Renal cortical epithelial cell (primary cell): ENCODE results near the gene IL34. TPM values are rescaled to one million over a fixed set of nuclear protein-coding genes. Genes with fewer than 3 reads are reported as not detected.
"Not testable (repeated sequence)": the region's sequence is repeated elsewhere in the genome, so short reads cannot be mapped to it uniquely, and the experiment has no call there.

Experiments used
- DNase-seq: peaks from one replicate; pipeline ENCODE4 v3.0.0-alpha.2; 2011; ENCODE audit warnings: low read depth
- total RNA-seq: library from RNA; depleted of rRNA; stranded (reverse); fragments of >200 nt; gene quantifications from 2 replicates; pipeline ENCODE4 v1.2.3, GENCODE V29; 2014

IL34 gene
- 0.60 and 0.69 TPM in 2 replicates for total RNA-seq

DNA sequence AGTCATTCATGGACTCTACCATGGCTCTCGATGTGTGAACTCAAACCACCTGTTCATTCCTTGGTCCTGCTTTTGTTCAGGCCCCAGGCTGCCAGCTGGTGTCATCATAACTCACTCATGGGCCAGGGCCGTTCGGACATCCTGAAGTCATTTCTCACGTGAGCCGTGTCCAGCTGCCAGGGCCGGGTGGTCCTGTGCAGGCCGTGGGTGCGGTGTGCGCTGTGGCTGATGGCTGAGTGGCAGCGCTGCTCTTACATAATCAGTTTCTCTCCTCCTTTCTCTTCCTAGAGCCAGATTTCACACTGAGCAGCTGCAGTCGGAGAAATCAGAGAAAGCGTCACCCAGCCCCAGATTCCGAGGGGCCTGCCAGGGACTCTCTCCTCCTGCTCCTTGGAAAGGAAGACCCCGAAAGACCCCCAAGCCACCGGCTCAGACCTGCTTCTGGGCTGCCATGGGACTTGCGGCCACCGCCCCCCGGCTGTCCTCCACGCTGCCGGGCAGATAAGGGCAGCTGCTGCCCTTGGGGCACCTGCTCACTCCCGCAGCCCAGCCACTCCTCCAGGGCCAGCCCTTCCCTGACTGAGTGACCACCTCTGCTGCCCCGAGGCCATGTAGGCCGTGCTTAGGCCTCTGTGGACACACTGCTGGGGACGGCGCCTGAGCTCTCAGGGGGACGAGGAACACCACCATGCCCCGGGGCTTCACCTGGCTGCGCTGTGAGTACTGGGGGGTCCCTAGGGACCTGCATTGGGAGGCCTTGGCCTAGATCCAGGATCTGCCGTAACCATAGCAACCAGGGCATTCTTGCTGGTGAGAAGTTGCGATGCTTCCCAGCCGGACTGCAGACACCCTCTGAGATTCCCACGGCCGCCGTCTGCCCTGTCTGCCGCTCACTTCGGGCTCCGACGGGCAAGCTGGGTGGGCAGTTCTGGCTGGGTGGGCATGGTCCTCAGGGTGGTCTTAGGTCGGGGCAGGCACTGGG, at the start of gene IL34:
IL34 (plus strand) TSS at position 300 of the 982 bp plus-strand sequence; CDS start at position 689, 389 bp downstream.
- DNase-seq = no peak

DNA sequence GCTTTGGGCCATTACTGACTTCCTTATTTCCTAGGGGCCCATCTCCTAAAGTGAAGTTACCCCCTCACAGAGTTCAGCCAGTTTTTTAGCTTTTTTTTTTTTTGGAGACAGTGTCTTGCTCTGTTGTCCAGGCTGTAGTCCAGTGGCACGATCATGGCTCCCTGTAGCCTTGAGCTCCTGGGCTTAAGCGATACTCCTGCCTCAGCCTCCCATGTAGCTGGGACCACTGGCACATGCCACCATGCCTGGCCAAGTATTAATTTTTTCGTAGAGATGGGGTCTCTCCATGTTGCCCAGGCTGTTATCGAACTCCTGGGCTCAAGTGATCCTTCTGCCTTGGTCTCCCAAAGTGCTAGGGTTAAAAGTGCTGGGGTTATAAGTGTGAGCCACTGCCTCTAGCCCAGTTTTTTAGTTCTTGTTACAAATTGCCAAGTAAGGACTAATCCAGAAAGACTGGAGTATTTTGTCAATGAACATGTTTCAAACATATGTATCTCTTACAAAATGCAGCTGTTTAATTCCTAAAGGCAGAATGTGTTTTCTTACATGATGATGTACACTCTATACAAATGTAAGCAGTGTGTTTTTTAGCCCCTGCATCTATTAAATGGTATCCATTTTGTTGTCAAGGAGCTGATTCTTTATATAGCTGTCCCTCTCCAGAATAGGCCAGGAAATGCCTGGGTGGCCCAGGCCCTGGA, 49.1 kb upstream of the IL34 start:
- DNase-seq = no peak

- no peak for DNase-seq
These were observed 47.3 kb upstream of the IL34 start for GRCh38 chr16:70598937-70599503.

DNA sequence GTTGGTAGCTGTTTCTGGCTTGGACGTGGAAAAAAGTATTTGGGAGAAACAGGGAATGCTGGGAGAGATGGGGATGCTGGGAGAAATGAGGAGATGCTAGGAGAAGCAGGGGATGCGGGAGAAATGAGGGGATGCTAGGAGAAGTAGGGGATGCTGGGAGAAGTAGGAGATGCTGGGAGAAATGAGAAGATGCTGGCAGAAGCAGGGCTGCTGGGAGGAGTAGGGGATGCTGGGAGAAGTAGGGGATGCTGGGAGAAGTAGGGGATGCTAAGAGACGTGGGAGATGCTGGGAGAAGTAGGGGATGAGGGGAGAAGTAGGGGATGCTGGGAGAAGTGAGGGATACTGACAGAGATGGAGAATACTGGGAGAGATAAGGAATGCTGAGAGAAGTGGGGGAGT, 45.6 kb upstream of the IL34 start:
- DNase-seq = no peak

- DNase-seq = no peak
These were observed 44.5 kb upstream of the IL34 start for GRCh38 chr16:70601576-70602575.

DNA sequence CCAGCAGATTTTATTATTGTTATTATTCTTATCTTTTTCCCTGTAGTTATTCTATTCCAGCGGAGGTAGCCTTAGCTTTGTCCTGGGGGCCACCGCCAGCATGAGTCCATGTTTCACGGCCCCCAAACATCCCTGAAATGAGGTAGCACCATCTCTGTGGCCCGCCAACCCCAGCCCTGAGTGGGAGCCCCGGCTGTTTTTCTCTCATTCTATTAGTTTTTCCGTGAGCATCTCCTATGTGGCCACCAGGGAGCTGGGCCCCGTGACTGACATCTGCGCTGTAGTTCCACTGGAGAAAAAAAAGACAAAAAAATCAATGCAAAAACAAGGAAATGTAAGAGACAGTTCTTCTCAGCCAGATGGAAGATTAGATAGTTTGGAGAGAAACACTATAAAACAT, 43.5 kb upstream of the IL34 start:
- DNase-seq = no peak

GRCh38 chr16:70604407-70605282, 41.7 kb upstream of the IL34 start:
- no peak for DNase-seq

DNA sequence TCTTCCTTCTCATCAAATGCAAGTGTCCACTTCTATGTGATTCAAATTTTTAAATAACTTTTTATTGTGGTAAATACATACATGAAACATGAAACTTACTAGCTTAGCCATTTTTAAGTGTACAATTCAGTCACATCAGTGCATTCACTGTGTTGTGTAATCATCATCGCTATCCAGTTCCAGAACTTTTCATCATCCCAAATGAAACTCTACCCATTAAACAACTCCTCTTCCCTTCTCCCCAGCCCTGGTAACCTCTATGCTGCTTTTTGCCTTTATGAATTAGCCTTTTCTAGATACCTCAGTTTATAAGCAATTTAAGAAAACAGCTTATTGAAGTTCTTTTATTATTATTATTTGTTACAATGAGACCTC, 41.1 kb upstream of the IL34 start:
- DNase-seq = no peak

- no peak for DNase-seq
These were observed 37.8 kb upstream of the IL34 start for GRCh38 chr16:70608521-70608920.

DNA sequence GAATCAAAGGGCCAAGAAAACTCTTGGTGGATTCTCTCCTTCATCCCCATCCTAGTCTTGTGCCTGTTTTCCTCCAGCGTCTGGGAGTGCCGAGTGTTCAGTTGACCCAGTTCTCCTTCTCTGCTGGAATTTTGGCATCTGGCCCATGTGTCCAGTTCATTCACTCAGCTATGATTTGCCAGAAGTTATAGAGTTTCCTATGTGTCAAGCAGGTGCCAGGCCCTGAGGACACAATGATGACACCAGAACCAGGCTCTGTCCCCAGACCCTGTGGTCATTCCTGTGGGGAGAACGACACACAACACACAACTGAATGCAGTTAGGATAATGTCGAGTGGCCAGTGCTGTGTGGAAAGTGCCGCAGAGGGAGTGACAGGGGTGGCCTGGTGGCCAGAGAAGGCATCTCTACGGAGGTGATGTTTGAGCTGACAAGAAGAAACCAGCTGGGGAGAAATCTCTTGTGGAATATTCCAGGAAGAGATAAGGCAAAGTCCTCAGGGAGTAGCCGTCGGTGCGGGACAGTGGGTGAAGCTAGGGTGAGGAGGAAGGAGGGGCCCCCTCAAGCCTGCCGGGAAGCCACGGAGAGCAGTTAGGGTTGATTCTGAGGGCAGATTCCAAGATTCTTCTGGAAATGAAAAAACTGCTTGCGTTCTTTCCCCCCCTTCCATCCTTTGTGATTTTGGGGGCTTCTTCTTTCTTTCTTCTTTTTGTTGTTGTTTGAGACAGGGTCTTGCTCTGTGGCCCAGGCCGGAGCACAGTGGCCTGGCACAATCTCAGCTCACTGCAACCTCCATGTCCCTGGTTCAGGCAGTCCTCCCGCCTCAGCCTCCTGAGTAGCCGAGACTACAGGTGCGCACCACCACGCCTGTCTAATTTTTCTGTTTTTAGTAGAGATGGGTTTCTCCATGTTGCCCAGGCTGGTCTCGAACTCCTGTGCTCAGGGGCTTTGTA, 35.8 kb upstream of the IL34 start:
- DNase-seq = peak; percentile 5

DNA sequence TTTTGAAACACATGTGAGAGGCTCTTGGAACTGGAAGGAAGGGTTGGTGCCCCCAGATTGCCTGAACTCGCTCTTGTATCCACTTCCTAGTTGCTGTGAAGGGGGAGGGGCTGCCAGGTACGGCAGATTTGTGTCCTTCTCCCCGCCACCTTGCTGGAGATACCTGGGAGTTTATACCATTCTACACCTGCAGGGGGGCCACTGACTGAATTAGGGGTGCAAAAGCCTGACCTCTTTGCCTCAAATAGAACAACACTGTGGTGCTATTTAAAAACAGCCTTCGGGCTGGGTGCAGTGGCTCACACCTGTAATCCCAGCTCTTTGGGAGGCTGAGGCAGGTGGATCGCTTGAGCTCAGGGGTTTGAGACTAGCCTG, 35.1 kb upstream of the IL34 start:
- no peak for DNase-seq

- no peak for DNase-seq
These were observed 34.5 kb upstream of the IL34 start for GRCh38 chr16:70611785-70612303.

GRCh38 chr16:70612931-70613330, 33.4 kb upstream of the IL34 start:
- DNase-seq = no peak

- DNase-seq = no peak
These were observed 32.0 kb upstream of the IL34 start for GRCh38 chr16:70614208-70614951.

GRCh38 chr16:70615945-70616344, 30.4 kb upstream of the IL34 start:
- no peak for DNase-seq

DNA sequence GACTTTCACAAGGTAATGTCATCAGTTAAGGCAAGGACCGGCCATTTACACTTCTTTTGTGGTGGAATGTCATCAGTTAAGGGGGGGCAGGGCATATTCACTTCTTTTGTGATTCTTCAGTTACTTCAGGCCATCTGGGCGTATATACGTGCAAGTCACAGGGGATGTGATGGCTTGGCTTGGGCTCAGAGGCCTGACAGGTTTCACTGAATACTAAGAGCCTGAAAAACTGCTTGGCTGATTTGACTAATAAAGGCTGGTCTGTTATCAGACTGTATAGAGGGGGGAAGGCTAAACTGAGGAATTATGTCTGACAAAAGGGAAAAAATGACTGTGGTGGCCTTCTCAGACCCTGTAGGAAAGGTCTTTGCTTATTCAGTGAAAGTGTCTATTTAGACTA, 24.5 kb upstream of the IL34 start:
- not testable (repeated sequence) for DNase-seq

GRCh38 chr16:70627696-70628095, 18.7 kb upstream of the IL34 start:
- DNase-seq = no peak
